GM13976 (cell line): Measurements from ENCODE around the gene HSPA1L.

ENCODE experiments used
- DNase-seq: peaks from one replicate; pipeline ENCODE4 v3.0.0; 2012; ENCODE audit warnings: low spot score
- CTCF ChIP-seq: IDR thresholded peaks from 2 replicates; pipeline ENCODE4 v1.5.1; 2012; ENCODE audit warnings: borderline replicate concordance, mild to moderate bottlenecking; ENCODE audit not compliant: insufficient read depth; ENCODE audit errors: extremely low read depth, missing control alignments, control extremely low read depth
- in situ Hi-C: fragments of 300-500 bp; cut with MboI; formaldehyde crosslinking; loops from one replicate; pipeline ENCODE4 v1.12.0; 2022; ENCODE audit warnings: low sequenced_read_pairs, mixed read lengths, inconsistent platforms; ENCODE audit not compliant: unreplicated experiment

Gene HSPA1L

GRCh38 chr6:31791324-31792089 is 23.6 kb downstream of the HSPA1L start:
- peak; percentile 68 for DNase-seq
- TF ChIP-seq CTCF = peak; percentile 52
- in situ Hi-C loops = no loop called here

DNA sequence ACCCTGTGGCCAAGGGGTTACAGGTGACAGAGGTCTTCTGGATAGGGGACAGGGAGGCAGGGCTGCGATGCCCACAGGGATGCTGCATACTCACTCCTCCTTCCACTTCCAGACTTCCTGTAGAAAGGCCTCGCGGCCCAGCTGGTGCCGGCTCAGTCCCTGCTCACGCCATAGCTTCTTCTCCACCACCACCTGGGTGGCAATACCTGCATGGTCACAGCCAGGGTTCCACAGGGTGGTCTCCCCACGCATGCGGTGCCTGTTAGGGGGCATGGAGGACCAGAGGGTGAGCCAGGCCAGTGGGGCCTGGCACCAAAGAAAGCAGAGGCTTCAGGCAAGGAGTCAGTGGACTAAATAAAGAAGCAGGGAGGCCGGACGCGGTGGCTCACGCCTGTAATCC is 29.6 kb downstream of the HSPA1L start:
- in situ Hi-C loops = no loop called here
- TF ChIP-seq CTCF = no peak
- no peak for DNase-seq

- no peak for TF ChIP-seq CTCF
- no peak for DNase-seq
Observed at GRCh38 chr6:31784098-31784925, 30.8 kb downstream of the HSPA1L start.

GRCh38 chr6:31782126-31782855 is 32.8 kb downstream of the HSPA1L start:
- no peak for DNase-seq
- in situ Hi-C loops = no loop called here
- no peak for TF ChIP-seq CTCF

More at GRCh38 chr6:31784098-31784925, 30.8 kb downstream of the HSPA1L start:
- in situ Hi-C loops = no loop called here

- TF ChIP-seq CTCF = no peak
- no peak for DNase-seq
- in situ Hi-C loops = no loop called here
Observed at GRCh38 chr6:31781244-31782125, 33.6 kb downstream of the HSPA1L start.
